Measurements from ENCODE around the gene ZNF845. TPM values are rescaled to one million over a fixed set of nuclear protein-coding genes. Genes with fewer than 3 reads are reported as not detected.
"Not testable (repeated sequence)": the region's sequence is repeated elsewhere in the genome, so short reads cannot be mapped to it uniquely, and the experiment has no call there.

The ZNF845 gene
- total RNA-seq, 1 donor from 2014 or later, result 7.5 TPM

GRCh38 chr19:53355739-53356138 lies 22.2 kb downstream of the ZNF845 start:
- peaks cover 57% of the 10 kb centered on the region for H3K36me3 Mint-ChIP-seq
- peaks cover 63% of the 10 kb centered on the region for H3K9me3 Mint-ChIP-seq

GRCh38 chr19:53357821-53358581 lies 24.5 kb downstream of the ZNF845 start:
- H3K36me3 Mint-ChIP-seq, result peaks cover 34% of the 10 kb centered on the region
- no peak overlapping the region for H3K4me3 Mint-ChIP-seq
- H3K9me3 Mint-ChIP-seq, result peaks cover 41% of the 10 kb centered on the region

More at GRCh38 chr19:53355739-53356138, 22.2 kb downstream of the ZNF845 start:
- DNase-seq (ENCODE audit: low spot score in 2 of 2, unreplicated experiment in 2 of 2), result no peak
- Mint-ChIP-seq H3K4me1 (no peaks in the 10 kb centered on the region), H3K27me3 (ENCODE audit: low read depth) (no peaks in the 10 kb centered on the region), H3K27ac (no peak overlapping the region), H3K4me3 (no peak overlapping the region)
- TF ChIP-seq CTCF (IDR thresholded peaks at IDR 0.05; ENCODE audit: unreplicated experiment), result no peak

GRCh38 chr19:53360056-53360455 lies 26.5 kb downstream of the ZNF845 start:
- DNase-seq (ENCODE audit: low spot score in 2 of 2, unreplicated experiment in 2 of 2); H3K27ac Mint-ChIP-seq; H3K4me3 Mint-ChIP-seq; H3K4me1 Mint-ChIP-seq; H3K27me3 Mint-ChIP-seq (ENCODE audit: low read depth): not testable (repeated sequence)
- Mint-ChIP-seq H3K9me3 (peaks cover 28% of the 10 kb centered on the region), H3K36me3 (peaks cover 22% of the 10 kb centered on the region)

More at GRCh38 chr19:53357821-53358581, 24.5 kb downstream of the ZNF845 start:
- Mint-ChIP-seq H3K27ac (no peak overlapping the region), H3K27me3 (ENCODE audit: low read depth) (no peaks in the 10 kb centered on the region), H3K4me1 (no peaks in the 10 kb centered on the region)
- DNase-seq (ENCODE audit: low spot score in 2 of 2, unreplicated experiment in 2 of 2), result no peak
- TF ChIP-seq CTCF (IDR thresholded peaks at IDR 0.05; ENCODE audit: unreplicated experiment), result no peak

- H3K27ac Mint-ChIP-seq, result peak within 1 kb of the TSS; percentile 96
Observed at GRCh38 chr19:53365134-53365898, 31.8 kb downstream of the ZNF845 start, which contains the start of gene ZNF525. ZNF525 (plus strand) TSS chr19:53365705; CDS start chr19:53372282, 6,577 bp downstream.

GRCh38 chr19:53365899-53366493 lies 32.4 kb downstream of the ZNF845 start:
- peak in 1 of 2 experiments; percentile 50 for DNase-seq (ENCODE audit: low spot score in 2 of 2, unreplicated experiment in 2 of 2)
- Mint-ChIP-seq H3K27ac (peak overlapping the region; percentile 96), H3K9me3 (no peaks in the 10 kb centered on the region), H3K36me3 (no peaks in the 10 kb centered on the region), H3K4me1 (peaks cover 28% of the 10 kb centered on the region), H3K4me3 (peak overlapping the region; percentile 92), H3K27me3 (ENCODE audit: low read depth) (no peaks in the 10 kb centered on the region)
- TF ChIP-seq CTCF (IDR thresholded peaks at IDR 0.05; ENCODE audit: unreplicated experiment), result no peak

More at GRCh38 chr19:53365134-53365898, 31.8 kb downstream of the ZNF845 start, which contains the start of gene ZNF525:
- peaks cover 28% of the 10 kb centered on the region for H3K4me1 Mint-ChIP-seq
- no peaks in the 10 kb centered on the region for H3K27me3 Mint-ChIP-seq (ENCODE audit: low read depth)
- no peaks in the 10 kb centered on the region for H3K36me3 Mint-ChIP-seq
- peak; percentile 47 for TF ChIP-seq CTCF (IDR thresholded peaks at IDR 0.05; ENCODE audit: unreplicated experiment)
- H3K9me3 Mint-ChIP-seq, result no peaks in the 10 kb centered on the region
- H3K4me3 Mint-ChIP-seq, result peak within 1 kb of the TSS; percentile 92
- peak; percentile 91 to 95 for DNase-seq (ENCODE audit: low spot score in 2 of 2, unreplicated experiment in 2 of 2)
